Fibroblast of lung (primary cell): Measurements from ENCODE around the gene ERMAP.

Experiments
- EZH2 ChIP-seq: IDR thresholded peaks from 2 replicates; pipeline ENCODE4 v1.5.1; 2012; ENCODE audit warnings: low read length, control low read depth, mild to moderate bottlenecking; ENCODE audit errors: missing control alignments
- TF ChIP-seq, protein P1 (sequence below), 2 donors: IDR thresholded peaks in 1 of 2; conservative IDR thresholded peaks in 1 of 2; 1 replicate in 1 of 2; 2 replicates in 1 of 2; pipeline ENCODE4 v1.5.1; 2011 to 2012; ENCODE audit warnings: low read length in 2 of 2, control low read depth in 1 of 2, inconsistent platforms in 1 of 2, low read depth in 1 of 2, mild to moderate bottlenecking in 1 of 2

- TF ChIP-seq, protein P1, sequence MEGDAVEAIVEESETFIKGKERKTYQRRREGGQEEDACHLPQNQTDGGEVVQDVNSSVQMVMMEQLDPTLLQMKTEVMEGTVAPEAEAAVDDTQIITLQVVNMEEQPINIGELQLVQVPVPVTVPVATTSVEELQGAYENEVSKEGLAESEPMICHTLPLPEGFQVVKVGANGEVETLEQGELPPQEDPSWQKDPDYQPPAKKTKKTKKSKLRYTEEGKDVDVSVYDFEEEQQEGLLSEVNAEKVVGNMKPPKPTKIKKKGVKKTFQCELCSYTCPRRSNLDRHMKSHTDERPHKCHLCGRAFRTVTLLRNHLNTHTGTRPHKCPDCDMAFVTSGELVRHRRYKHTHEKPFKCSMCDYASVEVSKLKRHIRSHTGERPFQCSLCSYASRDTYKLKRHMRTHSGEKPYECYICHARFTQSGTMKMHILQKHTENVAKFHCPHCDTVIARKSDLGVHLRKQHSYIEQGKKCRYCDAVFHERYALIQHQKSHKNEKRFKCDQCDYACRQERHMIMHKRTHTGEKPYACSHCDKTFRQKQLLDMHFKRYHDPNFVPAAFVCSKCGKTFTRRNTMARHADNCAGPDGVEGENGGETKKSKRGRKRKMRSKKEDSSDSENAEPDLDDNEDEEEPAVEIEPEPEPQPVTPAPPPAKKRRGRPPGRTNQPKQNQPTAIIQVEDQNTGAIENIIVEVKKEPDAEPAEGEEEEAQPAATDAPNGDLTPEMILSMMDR (conservative IDR thresholded peaks at IDR 0.05 in 1 of 2, IDR thresholded peaks at IDR 0.05 in 1 of 2; ENCODE audit: low read depth in 1 of 2, low read length in 2 of 2): no peak
- no peak for TF ChIP-seq EZH2
These were observed 24.7 kb downstream of the ERMAP start for GRCh38 chr1:42841440-42842147.
